ENCODE results near the gene FGGY. TPM values are rescaled to one million over a fixed set of nuclear protein-coding genes. Genes with fewer than 3 reads are reported as not detected.

Gene FGGY
- total RNA-seq, 2 donors from 2014 or later: 14.1 to 14.8 TPM

- Mint-ChIP-seq H3K36me3 (ENCODE audit: low read depth) (peaks cover 22% of the 10 kb centered on the region), H3K27me3 (ENCODE audit: insufficient read depth) (no peaks in the 10 kb centered on the region), H3K4me3 (no peak overlapping the region), H3K9me3 (peaks cover 30% of the 10 kb centered on the region), H3K27ac (no peak overlapping the region), H3K4me1 (no peaks in the 10 kb centered on the region)
- no peaks in the 10 kb centered on the region for H3K36me3 ChIP-seq (ENCODE audit: control insufficient read depth, insufficient read depth, low read length)
- H3K27ac ChIP-seq (ENCODE audit: low read depth, low read length): no peak overlapping the region
- H3K9ac ChIP-seq (ENCODE audit: extremely low read depth, low read length, poor library complexity, severe bottlenecking): no peak overlapping the region
- H3K4me1 ChIP-seq (ENCODE audit: control insufficient read depth, insufficient read depth, low read length): no peaks in the 10 kb centered on the region
- 75 to 87% methylated on average over 2 of the region's 2 CpGs for WGBS, 2 experiments (ENCODE audit: insufficient coverage in 1 of 2, insufficient read length in 1 of 2)
- DNase-seq: no peak
- peaks cover 22% of the 10 kb centered on the region for H3K9me3 ChIP-seq (ENCODE audit: control insufficient read depth, low read length)
- H3K27me3 ChIP-seq (ENCODE audit: control insufficient read depth, insufficient read depth, low read length, poor library complexity, severe bottlenecking): no peaks in the 10 kb centered on the region
- no peak for TF ChIP-seq CTCF (conservative IDR thresholded peaks at IDR 0.05)
- H3K4me3 ChIP-seq (ENCODE audit: low read length): no peak overlapping the region
Measured at GRCh38 chr1:59738591-59739015, 441.7 kb downstream of the FGGY start.

- Mint-ChIP-seq H3K36me3 (ENCODE audit: low read depth) (peaks cover 22% of the 10 kb centered on the region), H3K27ac (no peak overlapping the region), H3K4me1 (no peaks in the 10 kb centered on the region), H3K4me3 (no peak overlapping the region), H3K9me3 (peaks cover 30% of the 10 kb centered on the region), H3K27me3 (ENCODE audit: insufficient read depth) (no peaks in the 10 kb centered on the region)
- no peak overlapping the region for H3K9ac ChIP-seq (ENCODE audit: extremely low read depth, low read length, poor library complexity, severe bottlenecking)
- no peaks in the 10 kb centered on the region for H3K27me3 ChIP-seq (ENCODE audit: control insufficient read depth, insufficient read depth, low read length, poor library complexity, severe bottlenecking)
- WGBS, 2 experiments (ENCODE audit: insufficient coverage in 1 of 2, insufficient read length in 1 of 2): 93% methylated on average over 2 of the region's 2 CpGs; no CpG with 5 or more reads in 1 of the 2 experiments
- no peaks in the 10 kb centered on the region for H3K36me3 ChIP-seq (ENCODE audit: control insufficient read depth, insufficient read depth, low read length)
- TF ChIP-seq CTCF (conservative IDR thresholded peaks at IDR 0.05): no peak
- no peak for DNase-seq
- H3K4me3 ChIP-seq (ENCODE audit: low read length): no peak overlapping the region
- H3K9me3 ChIP-seq (ENCODE audit: control insufficient read depth, low read length): peaks cover 22% of the 10 kb centered on the region
- no peak overlapping the region for H3K27ac ChIP-seq (ENCODE audit: low read depth, low read length)
- no peaks in the 10 kb centered on the region for H3K4me1 ChIP-seq (ENCODE audit: control insufficient read depth, insufficient read depth, low read length)
Measured at GRCh38 chr1:59739111-59739510, 442.2 kb downstream of the FGGY start.

- no peaks in the 10 kb centered on the region for H3K36me3 ChIP-seq (ENCODE audit: control insufficient read depth, insufficient read depth, low read length)
- no peak for DNase-seq
- no peak overlapping the region for H3K4me3 Mint-ChIP-seq
- WGBS, 2 experiments (ENCODE audit: insufficient coverage in 1 of 2, insufficient read length in 1 of 2): 87 to 89% methylated on average over 2 of the region's 2 CpGs
- H3K9me3 ChIP-seq (ENCODE audit: control insufficient read depth, low read length): peaks cover under 1% of the 10 kb centered on the region
- no peak overlapping the region for H3K4me3 ChIP-seq (ENCODE audit: low read length)
- H3K9ac ChIP-seq (ENCODE audit: extremely low read depth, low read length, poor library complexity, severe bottlenecking): no peak overlapping the region
- no peak overlapping the region for H3K27ac ChIP-seq (ENCODE audit: low read depth, low read length)
- H3K27me3 Mint-ChIP-seq (ENCODE audit: insufficient read depth): no peaks in the 10 kb centered on the region
- no peak overlapping the region for H3K27ac Mint-ChIP-seq
- H3K27me3 ChIP-seq (ENCODE audit: control insufficient read depth, insufficient read depth, low read length, poor library complexity, severe bottlenecking): no peaks in the 10 kb centered on the region
- H3K4me1 ChIP-seq (ENCODE audit: control insufficient read depth, insufficient read depth, low read length): no peaks in the 10 kb centered on the region
- TF ChIP-seq CTCF (conservative IDR thresholded peaks at IDR 0.05): no peak
- H3K9me3 Mint-ChIP-seq: peaks cover 4% of the 10 kb centered on the region
- peaks cover 3% of the 10 kb centered on the region for H3K36me3 Mint-ChIP-seq (ENCODE audit: low read depth)
- H3K4me1 Mint-ChIP-seq: no peaks in the 10 kb centered on the region
Measured at GRCh38 chr1:59742526-59742925, 445.6 kb downstream of the FGGY start.

Data from endodermal cell (in vitro differentiated cells).